Suppressor macrophage (primary cell): Measurements from ENCODE around the gene ANKIB1.
"Not testable (repeated sequence)": the region's sequence is repeated elsewhere in the genome, so short reads cannot be mapped to it uniquely, and the experiment has no call there.

ENCODE experiments used
- DNase-seq, 4 experiments: peaks; one replicate each; pipeline ENCODE4 v3.0.0-alpha.2; 2020 to 2022

The ANKIB1 gene

GRCh38 chr7:92404170-92404614, 158.4 kb downstream of the ANKIB1 start:
- peak in 2 of 4 experiments; percentile 3 to 13 for DNase-seq

DNA sequence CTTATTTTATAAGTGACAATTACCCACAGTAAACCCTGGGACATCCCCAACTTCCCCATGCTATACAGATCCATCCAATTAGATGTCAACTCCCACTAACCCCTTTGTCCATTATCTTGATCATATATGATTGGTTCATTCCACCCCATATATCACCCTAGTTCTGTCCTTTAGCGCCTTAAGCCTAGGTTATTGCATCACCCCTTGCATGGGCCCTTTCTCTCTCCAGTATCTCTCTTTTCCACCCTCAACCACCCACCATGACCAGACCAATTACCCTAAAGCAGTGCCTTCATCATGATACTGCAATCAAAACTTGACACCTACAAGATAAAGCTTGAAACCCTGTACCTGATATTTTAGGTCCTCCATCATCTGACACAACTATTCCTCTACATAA, 163.6 kb downstream of the ANKIB1 start:
- no peak for DNase-seq

DNA sequence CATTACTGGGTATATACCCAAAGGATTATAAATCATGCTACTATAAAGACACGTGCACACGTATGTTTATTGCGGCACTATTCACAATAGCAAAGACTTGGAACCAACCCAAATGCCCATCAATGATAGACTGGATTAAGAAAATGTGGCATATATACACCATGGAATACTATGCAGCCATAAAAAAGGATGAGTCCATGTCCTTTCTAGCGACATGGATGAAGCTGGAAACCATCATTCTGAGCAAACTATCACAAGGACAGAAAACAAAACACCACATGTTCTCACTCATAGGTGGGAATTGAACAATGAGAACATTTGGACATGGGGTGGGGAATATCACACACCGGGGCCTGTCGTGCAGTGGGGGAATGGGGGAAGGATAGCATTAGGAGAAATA, 164.4 kb downstream of the ANKIB1 start:
- not testable (repeated sequence) for DNase-seq

GRCh38 chr7:92412745-92413144, 167.0 kb downstream of the ANKIB1 start:
- DNase-seq = no peak

DNA sequence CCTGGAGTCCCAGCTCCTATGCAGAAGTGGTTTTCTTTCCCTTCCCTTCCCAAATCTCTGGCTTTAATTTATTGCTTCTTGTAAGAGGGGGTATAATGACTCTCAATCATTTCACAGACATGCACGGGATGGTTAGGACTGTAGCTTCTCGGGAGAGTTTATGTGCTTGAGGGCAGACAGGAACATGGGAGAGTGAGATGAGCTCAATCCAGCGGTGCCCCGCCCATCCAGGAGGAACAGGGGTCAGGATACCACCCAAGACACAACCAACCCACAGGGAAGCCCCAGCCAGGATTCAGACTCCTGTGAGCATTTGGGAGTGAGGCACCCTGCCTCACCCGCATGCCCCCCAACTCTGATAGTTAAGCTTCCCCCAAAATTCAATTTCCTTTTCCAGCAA, 167.8 kb downstream of the ANKIB1 start:
- DNase-seq = no peak

GRCh38 chr7:92415225-92415624, 169.5 kb downstream of the ANKIB1 start:
- no peak for DNase-seq

DNA sequence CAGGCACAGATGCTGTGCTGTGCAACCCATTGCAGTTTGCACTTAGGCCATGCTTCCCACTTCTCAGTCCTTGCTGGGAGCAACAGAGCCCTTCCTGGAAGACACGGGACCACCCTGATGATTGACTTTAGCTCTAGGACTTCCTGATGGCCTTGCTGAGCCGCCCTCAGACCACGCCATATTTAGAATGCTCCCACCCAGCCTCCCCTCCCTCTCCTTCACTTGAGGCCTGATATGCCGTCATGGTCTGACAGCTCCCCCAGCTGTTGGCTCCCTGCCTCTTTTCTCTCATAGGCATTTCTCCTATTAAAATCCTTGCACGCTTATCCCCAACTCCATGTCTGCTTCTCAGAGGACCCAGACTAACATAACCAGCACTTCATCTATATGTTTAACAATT, 172.1 kb downstream of the ANKIB1 start:
- no peak for DNase-seq

DNA sequence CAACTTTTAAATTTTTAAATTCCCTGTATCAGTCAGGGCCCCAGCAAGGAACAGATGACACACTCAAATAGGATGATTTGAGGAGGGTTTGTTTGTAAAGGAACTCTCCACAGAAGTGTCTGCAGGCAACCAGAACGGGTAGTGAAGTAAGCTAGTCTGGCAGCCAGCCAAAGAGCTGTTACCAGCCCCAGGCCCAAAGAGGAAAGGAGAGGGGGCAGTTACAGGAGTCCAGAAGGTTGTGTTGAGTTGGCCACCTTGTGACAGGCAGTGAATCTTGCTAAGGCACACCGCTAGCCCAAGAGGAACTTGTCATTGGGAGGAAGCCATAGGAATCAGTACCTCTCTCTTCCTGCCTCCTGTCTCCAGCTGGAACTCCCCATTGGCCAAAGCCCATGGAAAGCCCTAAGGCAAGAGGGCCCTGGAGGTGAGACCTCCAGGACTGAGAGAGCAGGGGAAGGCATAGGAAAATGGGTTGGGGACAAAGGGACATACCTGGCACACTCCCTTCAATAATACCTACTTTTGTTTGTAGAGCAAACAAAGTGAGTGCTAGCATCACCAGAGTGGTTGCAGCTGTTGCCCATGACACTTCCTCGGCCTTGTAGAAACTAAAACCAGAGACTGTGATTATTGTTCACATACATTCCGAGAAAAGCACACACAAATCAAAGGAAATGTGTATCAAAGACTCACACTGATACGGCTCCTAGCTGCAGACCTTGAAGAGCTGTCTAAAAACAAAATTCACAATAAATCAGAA, 176.1 kb downstream of the ANKIB1 start:
- peak in 3 of 4 experiments; percentile 10 to 39 (median 34) for DNase-seq

DNA sequence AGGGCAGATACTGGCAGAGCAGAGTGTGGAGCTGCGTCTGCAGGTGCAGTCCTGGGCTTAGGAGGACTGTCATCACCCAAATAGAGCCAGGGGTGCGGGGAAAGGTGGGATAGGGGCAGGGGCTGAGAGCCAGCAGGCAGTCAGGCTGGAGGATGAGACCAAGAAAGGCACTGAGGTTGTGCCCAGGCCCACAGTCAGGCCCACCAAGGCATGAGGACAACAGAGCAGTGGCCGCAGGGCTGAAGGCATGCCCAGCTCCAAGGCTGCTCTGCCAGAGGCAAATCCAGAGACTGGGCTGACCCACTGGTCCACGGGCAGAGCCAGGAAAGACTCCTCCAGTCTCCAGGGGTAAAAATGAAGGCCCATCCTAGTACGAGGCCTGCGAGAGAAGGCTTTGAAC, 177.2 kb downstream of the ANKIB1 start:
- no peak for DNase-seq

DNA sequence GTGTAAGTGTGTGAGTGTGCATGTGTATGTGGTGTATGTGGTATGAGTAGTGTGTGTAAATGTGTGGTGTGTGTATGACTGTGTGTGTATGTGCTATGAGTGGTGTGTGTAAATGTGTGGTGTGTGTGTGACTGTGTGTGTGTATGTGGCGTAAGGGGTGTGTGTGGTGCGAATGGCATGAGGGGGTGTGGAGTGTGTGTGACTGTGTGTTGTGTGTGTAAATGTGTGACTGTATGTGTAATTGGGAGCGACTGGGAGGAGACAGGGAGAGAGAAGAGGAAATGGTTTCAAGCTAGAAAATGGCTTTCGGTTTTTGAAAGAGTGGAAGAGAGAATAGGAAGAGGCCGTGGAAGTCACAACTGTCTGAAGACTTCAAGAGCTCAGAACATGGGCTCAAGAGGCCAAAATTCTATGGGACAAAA, 177.9 kb downstream of the ANKIB1 start:
- peak; percentile 9 to 52 (median 30) for DNase-seq

DNA sequence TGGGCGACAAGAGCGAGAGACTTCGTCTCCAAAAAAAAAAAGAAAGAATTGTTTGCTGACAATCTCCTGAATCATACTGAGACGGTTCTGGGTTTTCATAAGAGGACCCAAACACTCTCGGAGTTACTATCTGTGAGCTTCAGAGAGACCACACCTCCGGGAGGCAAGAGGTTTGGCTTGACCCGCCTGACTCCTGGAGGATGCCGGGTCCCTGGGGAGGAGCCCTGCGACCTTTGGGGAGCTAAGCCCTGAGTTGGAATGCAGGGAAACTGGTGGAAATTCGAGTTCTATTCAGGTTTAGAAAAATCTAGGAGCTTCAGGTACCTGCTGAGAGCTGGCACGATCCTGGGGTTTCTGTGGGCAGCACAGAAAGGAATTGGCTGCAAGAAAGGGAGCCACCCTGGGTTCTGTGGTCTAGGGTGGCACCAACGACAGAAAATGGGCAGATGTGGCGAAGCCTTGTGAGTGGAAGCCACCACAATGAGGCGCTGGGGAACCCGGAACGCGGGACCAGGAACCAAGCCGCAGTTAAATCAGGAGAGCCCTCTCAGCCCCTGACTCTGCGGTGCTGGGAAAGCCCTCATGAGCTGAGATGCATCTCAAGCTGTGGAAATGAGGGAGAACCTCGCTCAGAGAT, 179.7 kb downstream of the ANKIB1 start:
- DNase-seq = peak in 3 of 4 experiments; percentile 22 to 55 (median 31)

GRCh38 chr7:92427193-92427592, 181.4 kb downstream of the ANKIB1 start:
- DNase-seq = no peak

GRCh38 chr7:92432299-92432946, 186.6 kb downstream of the ANKIB1 start:
- no peak for DNase-seq

DNA sequence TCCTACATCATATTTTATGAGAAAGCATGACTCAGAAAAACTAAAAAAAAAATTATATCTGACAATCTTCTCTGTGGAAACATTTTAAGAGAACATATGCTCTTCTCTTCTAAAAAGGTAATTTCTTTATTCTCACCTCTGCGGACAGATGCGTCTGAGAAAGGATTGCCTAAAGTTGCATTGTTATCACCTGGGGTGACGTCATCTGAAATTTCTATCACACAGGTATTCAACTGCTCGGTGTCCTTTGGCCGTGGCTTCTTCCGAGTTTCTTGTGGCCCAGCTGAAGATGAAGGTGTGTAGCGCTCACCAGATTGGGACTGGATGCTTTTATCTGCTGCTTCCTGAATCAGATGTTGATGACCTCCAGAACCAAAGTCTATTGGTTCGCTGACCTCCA, 187.2 kb downstream of the ANKIB1 start:
- no peak for DNase-seq

DNA sequence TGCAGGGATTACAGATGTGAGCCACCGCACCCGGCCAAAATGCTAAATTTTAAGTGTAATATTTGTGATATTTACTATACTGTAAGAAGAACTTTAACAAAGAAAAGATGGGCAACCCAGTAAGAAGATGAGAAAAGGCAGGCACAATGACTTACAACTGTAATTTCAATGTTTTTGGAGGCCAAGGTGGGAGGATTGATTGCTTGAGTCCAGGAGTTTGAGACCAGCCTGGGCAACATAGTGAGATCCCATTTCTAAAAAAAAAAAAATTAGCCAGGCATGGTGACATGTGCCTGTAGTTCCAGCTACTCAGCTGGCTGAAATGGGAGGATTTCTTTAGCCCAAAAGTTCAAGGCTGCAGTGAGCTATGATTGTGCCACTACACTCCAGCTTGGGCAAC, 189.8 kb downstream of the ANKIB1 start:
- no peak for DNase-seq

- DNase-seq = peak in 2 of 4 experiments; percentile 37 to 43
Measured at GRCh38 chr7:92436612-92437445, 191.1 kb downstream of the ANKIB1 start.

DNA sequence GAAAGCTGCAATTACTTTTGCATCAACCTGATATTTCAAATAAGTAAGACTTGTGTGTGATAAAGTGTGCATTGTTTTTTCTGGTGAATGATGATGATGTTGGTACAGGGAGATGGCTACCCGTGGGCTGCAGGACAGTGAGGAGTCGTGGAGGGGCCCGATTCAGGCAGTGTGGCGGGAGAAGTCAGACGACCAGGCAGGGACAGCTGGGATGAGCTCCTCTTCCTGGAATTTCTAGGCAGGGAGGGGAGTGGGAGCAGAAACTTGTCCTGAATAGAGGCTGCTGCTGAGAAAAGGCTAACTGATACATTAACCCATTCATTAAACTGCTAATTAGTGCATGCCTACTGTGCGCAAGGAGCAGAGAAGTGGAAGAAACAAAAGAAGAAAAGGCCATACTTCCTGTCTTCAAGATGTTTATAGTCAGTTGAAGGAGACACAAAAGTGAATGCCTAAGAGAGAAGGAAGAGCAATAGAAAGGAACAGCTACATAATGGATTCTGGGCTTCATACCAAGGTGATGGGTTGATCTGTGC, 192.2 kb downstream of the ANKIB1 start:
- DNase-seq = no peak

DNA sequence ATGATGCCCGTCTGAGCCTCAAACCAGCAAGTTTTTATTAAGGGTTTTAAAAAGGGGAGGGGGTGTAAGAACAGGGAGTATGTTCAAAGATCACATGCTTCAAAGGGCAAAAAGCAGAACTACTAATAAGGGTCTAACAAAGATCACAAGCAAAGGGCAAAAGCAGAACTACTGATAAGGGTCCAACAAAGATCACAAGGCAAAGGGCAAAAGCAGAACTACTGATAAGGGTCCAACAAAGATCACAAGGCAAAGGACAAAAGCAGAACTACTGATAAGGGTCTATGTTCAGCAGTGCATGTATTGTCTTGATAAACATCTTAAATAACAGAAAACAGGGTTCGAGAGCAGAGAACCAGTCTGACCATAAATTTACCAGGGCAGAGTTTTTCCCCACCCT, 196.9 kb downstream of the ANKIB1 start:
- DNase-seq = not testable (repeated sequence)

- no peak for DNase-seq
Measured at GRCh38 chr7:92446869-92447344, 201.1 kb downstream of the ANKIB1 start.

DNA sequence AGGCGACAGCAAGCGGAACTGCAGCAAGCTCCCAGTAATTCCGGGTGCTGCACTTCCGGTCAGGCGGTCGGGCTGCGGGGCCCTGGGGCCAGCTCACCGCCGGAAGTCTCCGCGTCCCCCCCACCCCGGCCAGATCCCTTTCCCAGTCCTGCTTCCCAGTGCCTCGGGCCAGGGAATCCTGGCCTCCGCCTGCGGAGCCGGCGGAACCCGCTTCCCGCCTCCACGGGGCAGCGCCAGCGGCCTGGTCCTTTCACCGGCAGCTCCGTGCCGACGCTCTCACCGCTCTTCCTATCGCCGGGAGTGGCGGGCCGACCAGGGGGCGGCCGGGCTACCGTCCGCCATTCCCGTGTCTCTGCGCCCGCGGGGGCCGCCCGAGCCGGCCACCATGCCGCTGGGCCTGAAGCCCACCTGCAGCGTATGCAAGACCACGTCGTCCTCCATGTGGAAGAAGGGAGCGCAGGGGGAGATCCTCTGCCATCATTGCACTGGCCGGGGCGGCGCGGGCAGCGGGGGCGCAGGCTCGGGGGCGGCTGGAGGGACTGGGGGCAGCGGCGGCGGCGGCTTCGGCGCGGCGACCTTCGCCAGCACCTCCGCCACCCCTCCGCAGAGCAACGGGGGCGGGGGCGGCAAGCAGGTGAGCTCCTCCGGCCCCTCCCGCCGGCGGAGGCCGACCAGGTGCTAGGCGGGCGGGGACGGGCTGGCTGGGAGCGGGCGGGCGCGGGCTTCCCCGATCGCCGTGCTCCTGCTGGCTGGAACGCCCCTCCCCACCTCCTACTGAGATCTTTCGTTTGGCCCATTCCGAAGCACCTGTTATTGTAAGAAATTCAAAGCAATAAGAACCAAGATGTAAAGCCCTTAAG, 201.8 kb downstream of the ANKIB1 start, which contains the start of gene GATAD1:
GATAD1 (plus strand) TSS at position 138 of the 860 bp plus-strand sequence; CDS start at position 386, 248 bp downstream.
- DNase-seq = peak; percentile 93 to 96 (median 95)

- peak; percentile 68 to 77 (median 74) for DNase-seq
Measured at GRCh38 chr7:92448205-92448747, 202.5 kb downstream of the ANKIB1 start.
